Gastroesophageal sphincter (tissue), 3 donors: ENCODE data around the gene ERCC2.

Experiments
- EP300 ChIP-seq: sonication (generic); formaldehyde crosslinking; IDR thresholded peaks from one replicate; pipeline ENCODE4 v1.6.1; 2017; ENCODE audit warnings: antibody characterized with exemption, mild to moderate bottlenecking
- POLR2A ChIP-seq, 2 donors: fragments of 450-650 bp; IDR thresholded peaks; one replicate each; pipeline ENCODE4 v1.6.1; 2017; ENCODE audit warnings: antibody characterized with exemption in 2 of 2, mild to moderate bottlenecking in 2 of 2, moderate library complexity in 1 of 2
- POLR2AphosphoS5 ChIP-seq: sonication (generic); formaldehyde crosslinking; IDR thresholded peaks from one replicate; pipeline ENCODE4 v1.6.1; 2017; ENCODE audit warnings: antibody characterized with exemption
- TF ChIP-seq, protein P1 (sequence below), 4 experiments: fragments of 200-600 bp in 2 of 4; fragments of 450-650 bp in 2 of 4; sonication (generic) in 1 of 4; IDR thresholded peaks; one replicate each; pipeline ENCODE4 v1.5.1; 2017 to 2019; ENCODE audit warnings: antibody characterized with exemption in 4 of 4, mild to moderate bottlenecking in 2 of 4, moderate library complexity in 2 of 4

DNA sequence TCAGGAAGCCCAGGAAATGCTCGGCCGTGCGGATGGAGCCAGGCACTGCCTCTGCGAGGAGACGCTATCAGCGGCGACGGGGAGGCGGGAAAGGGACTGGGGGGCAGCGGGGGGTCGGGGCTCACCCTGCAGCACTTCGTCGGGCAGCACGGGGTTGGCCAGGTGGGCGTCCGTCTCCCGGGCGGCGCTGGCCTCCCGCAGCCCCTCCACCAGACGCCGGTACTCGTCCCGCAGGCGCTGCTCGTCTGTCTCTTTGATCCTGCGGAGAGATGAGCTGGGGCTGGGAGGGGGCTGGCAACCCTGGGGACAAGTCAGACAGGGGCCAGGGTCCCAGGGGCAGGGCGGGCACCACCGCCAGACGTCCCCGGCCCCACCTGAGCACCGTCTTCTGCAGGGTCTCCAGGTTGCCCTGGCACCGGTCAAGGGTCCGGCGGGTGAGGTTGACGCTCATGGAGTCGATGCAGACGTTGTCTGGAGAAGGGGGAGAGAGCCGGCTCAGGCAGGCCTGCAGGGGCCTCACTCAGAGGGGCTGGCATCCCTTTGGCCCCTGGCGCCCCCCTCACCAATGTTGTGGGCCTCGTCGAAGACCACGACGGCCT is 6.4 kb downstream of the ERCC2 start:
- TF ChIP-seq, protein P1, sequence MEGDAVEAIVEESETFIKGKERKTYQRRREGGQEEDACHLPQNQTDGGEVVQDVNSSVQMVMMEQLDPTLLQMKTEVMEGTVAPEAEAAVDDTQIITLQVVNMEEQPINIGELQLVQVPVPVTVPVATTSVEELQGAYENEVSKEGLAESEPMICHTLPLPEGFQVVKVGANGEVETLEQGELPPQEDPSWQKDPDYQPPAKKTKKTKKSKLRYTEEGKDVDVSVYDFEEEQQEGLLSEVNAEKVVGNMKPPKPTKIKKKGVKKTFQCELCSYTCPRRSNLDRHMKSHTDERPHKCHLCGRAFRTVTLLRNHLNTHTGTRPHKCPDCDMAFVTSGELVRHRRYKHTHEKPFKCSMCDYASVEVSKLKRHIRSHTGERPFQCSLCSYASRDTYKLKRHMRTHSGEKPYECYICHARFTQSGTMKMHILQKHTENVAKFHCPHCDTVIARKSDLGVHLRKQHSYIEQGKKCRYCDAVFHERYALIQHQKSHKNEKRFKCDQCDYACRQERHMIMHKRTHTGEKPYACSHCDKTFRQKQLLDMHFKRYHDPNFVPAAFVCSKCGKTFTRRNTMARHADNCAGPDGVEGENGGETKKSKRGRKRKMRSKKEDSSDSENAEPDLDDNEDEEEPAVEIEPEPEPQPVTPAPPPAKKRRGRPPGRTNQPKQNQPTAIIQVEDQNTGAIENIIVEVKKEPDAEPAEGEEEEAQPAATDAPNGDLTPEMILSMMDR (IDR thresholded peaks at IDR 0.05) = no peak
- TF ChIP-seq POLR2A (IDR thresholded peaks at IDR 0.05) (no peak), POLR2AphosphoS5 (no peak), EP300 (no peak)
